Heart right ventricle (tissue), 16 donors: ENCODE results near the gene CYP27A1. TPM values are rescaled to one million over a fixed set of nuclear protein-coding genes. Genes with fewer than 3 reads are reported as not detected.
"Not testable (repeated sequence)": the region's sequence is repeated elsewhere in the genome, so short reads cannot be mapped to it uniquely, and the experiment has no call there.

Experiments used
- ATAC-seq, 8 donors: fragments of 200-7000 bp; cut with Tn5 transposase; one replicate each; pipeline ENCODE4 v1.9.1; 2020; ENCODE audit warnings: mild to moderate bottlenecking in 8 of 8, moderate library complexity in 8 of 8, moderate number of reproducible peaks in 1 of 8
- DNase-seq, 2 donors: peaks; one replicate each; pipeline ENCODE4 v3.0.0-alpha.2; 2020
- H3K27ac ChIP-seq, 10 donors: fragments of 200-600 bp; sonication (generic) in 2 of 10; one replicate each; pipeline versions ENCODE4 v1.5.0 to v1.8.0; 2020 to 2022; ENCODE audit warnings: mild to moderate bottlenecking in 3 of 10
- H3K27me3 ChIP-seq, 7 donors: fragments of 200-600 bp; one replicate each; pipeline ENCODE4 v1.8.0; 2021 to 2022; ENCODE audit warnings: mild to moderate bottlenecking in 2 of 7
- H3K36me3 ChIP-seq, 9 donors: fragments of 200-600 bp; sonication (generic) in 1 of 9; one replicate each; pipeline versions ENCODE4 v1.5.0 to v1.8.0; 2020 to 2022; ENCODE audit warnings: mild to moderate bottlenecking in 2 of 9
- H3K4me1 ChIP-seq, 9 donors: fragments of 200-600 bp; sonication (generic) in 1 of 9; one replicate each; pipeline versions ENCODE4 v1.5.0 to v1.8.0; 2020 to 2022; ENCODE audit warnings: mild to moderate bottlenecking in 4 of 9
- H3K4me3 ChIP-seq, 10 donors: fragments of 200-600 bp; sonication (generic) in 2 of 10; one replicate each; pipeline versions ENCODE4 v1.5.0 to v1.8.0; 2020 to 2022; ENCODE audit warnings: mild to moderate bottlenecking in 7 of 10, moderate library complexity in 2 of 10
- H3K9me3 ChIP-seq, 11 donors: fragments of 200-600 bp in 10 of 11; sonication (generic) in 2 of 11; one replicate each; pipeline versions ENCODE4 v1.5.0 to v1.8.0; 2013 to 2022; ENCODE audit warnings: mild to moderate bottlenecking in 2 of 11, control low read depth in 1 of 11, moderate library complexity in 1 of 11
- WGBS, 2 donors: extraction: QIAGEN DNeasy Blood & Tissue Kit; methylation state at CpG; one replicate each; pipeline ENCODE4 v1.1.7; 2013; ENCODE audit warnings: inconsistent platforms in 1 of 2; 5-methylcytosine and 5-hydroxymethylcytosine counted together
- intact Hi-C, 10 donors: fragments of 100-400 bp; cut with DNase I; formaldehyde crosslinking; loops; one replicate each; pipeline versions ENCODE4 v1.11.1 to v1.14.2; 2022
- polyA plus RNA-seq, 2 donors: library from polyadenylated mRNA; stranded (reverse); fragments of 200-250 nt; gene quantifications; one replicate each; pipeline ENCODE4 v1.2.3, GENCODE V29; 2013
- total RNA-seq, 10 donors: library from RNA; stranded (reverse); fragmentation: NEBNext Ultra II Directional in 3 of 10; extraction: Animal tissue kit (Norgen Biotek cat#: 25700) in 3 of 10; gene quantifications; one replicate each; pipeline versions ENCODE4 v1.2.1 to v1.2.4, GENCODE V29; 2021 to 2023
- TF ChIP-seq, protein P1 (sequence below), 9 donors: fragments of 200-600 bp; sonication (generic) in 2 of 9; IDR thresholded peaks; one replicate each; pipeline versions ENCODE4 v1.5.0 to v1.8.0; 2021 to 2022; ENCODE audit warnings: antibody characterized with exemption in 9 of 9, mild to moderate bottlenecking in 5 of 9, moderate library complexity in 1 of 9
- donor health status: Arrhythmogenic right ventricular cardiomyopathy.
- donor health status: ischemic (EF 13 %, LVEDD 7.1; RV severe dilation, severe dysfunction).
- donor health status: healthy with polysubstance abuse.
- donor health status: DM: no; HTN: yes; CAD: no.
- donor health status: DM: no; HTN: no; CAD: no.
- donor health status: ischemic (EF 25% LVEDD 6.9; RV normal size, moderate dysfunction).
- donor health status: ischemic (EF 25% LVEDD 5.7; RV mildly dilated, moderate dysfunction).
- donor health status: healthy.
- donor health status: DM: yes; HTN: yes; CAD: no.
- donor health status: Ischemic cardiomyopathy.
- donor health status: ischemic (EF 35%, LVEDD 5.7; RV mildly dilated, moderate dysfunction).
- donor health status: nonischemic (EF 11% LVEDD 7.7; RV severe dilation, severe dysfunction).
- donor health status: DM: yes; HTN: yes; CAD: no.
- donor health status: PGD.
- donor health status: ischemic (EF 29% LVEDD 5.4; RV normal size, mild dysfunction).
- donor health status: nonischemic (EF 23%, LVEDD 6.1; RV moderate dilation, normal function).

Gene CYP27A1
- total and polyA plus RNA-seq, 12 donors = 3.7 to 12.8 (median 7.6) TPM

DNA sequence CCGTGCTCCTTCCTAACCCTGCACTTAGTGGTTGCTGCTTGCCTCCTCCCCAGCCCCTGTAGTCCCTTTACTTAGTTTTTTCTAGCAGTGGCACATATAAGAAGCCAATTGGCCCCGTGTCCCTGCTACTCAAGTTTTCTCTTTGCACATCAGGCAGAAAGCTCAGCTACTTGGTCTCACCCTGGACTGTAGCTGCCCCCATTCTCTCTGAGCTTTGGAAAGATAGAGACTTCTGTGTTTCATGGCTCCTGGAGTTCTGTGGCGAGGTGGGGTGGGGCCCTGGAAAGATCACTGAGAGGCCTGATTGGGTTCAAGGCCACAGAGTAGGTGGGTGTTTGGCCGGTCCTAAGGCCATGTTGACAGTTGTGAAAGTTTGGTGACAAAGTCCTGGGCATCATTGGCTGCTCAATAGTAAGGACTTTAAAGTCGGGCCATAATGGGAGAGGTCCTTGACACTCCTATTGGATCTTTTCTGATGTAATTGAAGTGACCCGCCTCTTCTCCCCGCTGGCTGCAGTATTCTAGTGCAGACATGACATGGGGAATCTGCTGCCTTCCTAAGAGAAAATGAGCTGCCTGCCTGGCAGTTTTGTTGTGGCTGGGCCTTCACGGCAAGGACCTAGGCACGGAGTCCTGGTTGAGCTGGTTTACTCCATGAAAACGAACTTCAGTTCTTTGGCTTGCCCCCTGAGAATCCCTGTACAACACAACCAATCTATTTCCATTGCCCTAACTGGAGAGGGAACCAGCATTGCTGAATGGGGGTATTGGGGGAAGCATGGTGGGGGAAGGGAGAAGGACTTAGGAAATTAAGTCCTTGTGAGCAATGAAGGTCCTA is 26.2 kb upstream of the CYP27A1 start:
- intact Hi-C loops = no loop called here
- DNase-seq (no peak), ATAC-seq (no peak)
- Histone ChIP-seq H3K36me3 (peaks cover 0 to 64% (median 25%) of the 10 kb centered on the region in 9 donors), H3K27ac (no peak overlapping the region), H3K9me3 (no peaks in the 10 kb centered on the region), H3K27me3 (no peaks in the 10 kb centered on the region), H3K4me3 (no peak overlapping the region), H3K4me1 (peaks cover 0 to 4% (median 0%) of the 10 kb centered on the region in 9 donors)
- 94 to 97% methylated on average over 10 of the region's 10 CpGs for WGBS, 2 donors
- TF ChIP-seq, protein P1, sequence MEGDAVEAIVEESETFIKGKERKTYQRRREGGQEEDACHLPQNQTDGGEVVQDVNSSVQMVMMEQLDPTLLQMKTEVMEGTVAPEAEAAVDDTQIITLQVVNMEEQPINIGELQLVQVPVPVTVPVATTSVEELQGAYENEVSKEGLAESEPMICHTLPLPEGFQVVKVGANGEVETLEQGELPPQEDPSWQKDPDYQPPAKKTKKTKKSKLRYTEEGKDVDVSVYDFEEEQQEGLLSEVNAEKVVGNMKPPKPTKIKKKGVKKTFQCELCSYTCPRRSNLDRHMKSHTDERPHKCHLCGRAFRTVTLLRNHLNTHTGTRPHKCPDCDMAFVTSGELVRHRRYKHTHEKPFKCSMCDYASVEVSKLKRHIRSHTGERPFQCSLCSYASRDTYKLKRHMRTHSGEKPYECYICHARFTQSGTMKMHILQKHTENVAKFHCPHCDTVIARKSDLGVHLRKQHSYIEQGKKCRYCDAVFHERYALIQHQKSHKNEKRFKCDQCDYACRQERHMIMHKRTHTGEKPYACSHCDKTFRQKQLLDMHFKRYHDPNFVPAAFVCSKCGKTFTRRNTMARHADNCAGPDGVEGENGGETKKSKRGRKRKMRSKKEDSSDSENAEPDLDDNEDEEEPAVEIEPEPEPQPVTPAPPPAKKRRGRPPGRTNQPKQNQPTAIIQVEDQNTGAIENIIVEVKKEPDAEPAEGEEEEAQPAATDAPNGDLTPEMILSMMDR (IDR thresholded peaks at IDR 0.05) = no peak

DNA sequence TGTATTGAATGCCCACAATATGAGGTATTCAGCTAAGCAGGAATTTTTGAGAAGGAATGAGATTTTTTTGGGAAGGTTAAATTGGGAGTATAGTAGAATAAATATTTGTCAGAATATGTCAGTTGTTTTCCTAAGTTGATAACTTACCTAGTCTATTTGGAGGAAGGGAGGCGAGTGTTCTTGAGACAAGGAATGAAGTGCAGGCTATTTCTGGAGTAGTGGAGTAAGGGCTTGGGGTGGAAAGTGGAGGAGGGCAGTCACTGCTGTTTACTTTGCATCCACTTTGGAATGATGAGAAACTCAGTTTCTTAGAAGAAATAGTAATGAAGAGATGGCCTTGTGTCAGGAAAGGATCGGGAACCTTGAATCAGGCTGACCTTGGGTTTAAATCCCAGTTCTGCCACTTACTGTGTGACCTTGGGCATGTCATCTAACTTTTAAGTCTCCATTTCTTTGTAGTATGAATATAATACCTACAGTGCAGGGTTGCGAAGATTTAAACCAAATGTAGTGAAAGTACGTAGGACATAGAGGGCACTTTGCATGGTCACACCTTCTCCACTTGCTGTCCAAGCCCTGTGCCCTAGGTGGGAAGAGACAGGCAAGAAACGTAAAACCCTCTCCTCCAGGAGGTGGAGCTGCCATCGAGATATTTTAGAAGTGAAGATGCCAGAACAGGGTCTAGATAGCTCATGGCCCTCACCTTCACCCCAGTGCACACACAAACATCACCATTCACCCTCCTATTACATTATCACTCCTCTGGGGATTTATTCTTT is 25.2 kb upstream of the CYP27A1 start:
- Histone ChIP-seq H3K9me3 (no peaks in the 10 kb centered on the region), H3K4me3 (no peak overlapping the region), H3K27me3 (peaks cover 0 to 4% (median 0%) of the 10 kb centered on the region in 7 donors), H3K36me3 (peaks cover 0 to 54% (median 19%) of the 10 kb centered on the region in 9 donors), H3K4me1 (peaks cover 0 to 4% (median 0%) of the 10 kb centered on the region in 9 donors), H3K27ac (no peak overlapping the region)
- ATAC-seq (no peak), DNase-seq (no peak)
- TF ChIP-seq, protein P1 (IDR thresholded peaks at IDR 0.05) = no peak
- 80 to 84% methylated on average over 6 of the region's 6 CpGs for WGBS, 2 donors
- intact Hi-C loops = no loop called here

DNA sequence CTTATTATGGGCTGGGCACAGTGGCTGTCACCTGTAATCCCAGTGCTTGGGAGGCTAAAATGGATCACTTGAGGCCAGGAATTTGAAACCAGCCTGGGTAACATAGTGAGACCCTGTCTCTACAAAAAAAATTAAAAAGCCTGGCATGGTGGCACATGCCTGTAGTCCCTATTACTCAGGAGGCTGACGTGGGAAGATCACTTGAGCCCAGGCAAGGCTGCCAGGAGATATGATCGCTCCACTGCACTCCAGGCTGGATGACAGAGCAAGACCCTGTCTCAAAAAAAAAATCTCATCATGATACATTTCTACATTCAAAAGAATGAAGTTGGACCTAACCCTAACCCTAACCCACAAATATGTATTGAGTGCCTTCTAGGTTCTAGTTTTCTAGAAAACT is 20.2 kb upstream of the CYP27A1 start:
- no peaks in the 10 kb centered on the region for H3K9me3 ChIP-seq
- TF ChIP-seq, protein P1 (IDR thresholded peaks at IDR 0.05) = no peak
- WGBS, 2 donors = 86 to 88% methylated on average over 2 of the region's 2 CpGs
- intact Hi-C loops = no loop called here
- H3K36me3 ChIP-seq = peaks cover 0 to 10% (median 0%) of the 10 kb centered on the region in 9 donors
- ATAC-seq (no peak), DNase-seq (no peak)
- no peak overlapping the region for H3K4me3 ChIP-seq
- H3K27me3 ChIP-seq = peaks cover 0 to 6% (median 0%) of the 10 kb centered on the region in 7 donors
- H3K27ac ChIP-seq = no peak overlapping the region
- no peaks in the 10 kb centered on the region for H3K4me1 ChIP-seq

DNA sequence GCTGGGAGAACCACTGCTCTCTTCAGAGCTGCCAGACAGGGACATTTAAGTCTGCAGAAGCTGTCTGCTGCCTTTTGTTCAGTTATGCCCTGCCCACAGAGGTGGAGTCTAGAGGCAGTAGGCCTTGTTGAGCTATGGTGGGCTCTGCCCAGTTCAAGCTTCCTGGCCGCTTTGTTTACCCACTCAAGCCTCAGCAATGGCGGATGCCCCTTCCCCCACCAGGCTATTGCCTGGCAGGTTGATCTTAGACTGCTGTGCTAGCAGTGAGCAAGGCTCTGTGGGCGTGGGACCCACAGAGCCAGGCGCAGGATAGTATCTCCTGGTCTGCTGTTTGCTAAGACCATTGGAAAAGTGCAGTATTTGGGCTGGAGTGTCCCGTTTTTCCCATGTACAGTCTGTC is 9.2 kb upstream of the CYP27A1 start:
- 90 to 94% methylated on average over 5 of the region's 5 CpGs for WGBS, 2 donors
- H3K27ac ChIP-seq, H3K4me1 ChIP-seq, intact Hi-C loops, DNase-seq, H3K4me3 ChIP-seq, H3K36me3 ChIP-seq, ATAC-seq, H3K27me3 ChIP-seq: not testable (repeated sequence)
- H3K9me3 ChIP-seq = peaks cover 0 to 14% (median 0%) of the 10 kb centered on the region in 11 donors
